Heart left ventricle (tissue), 13 donors: ENCODE results near the gene ABHD1.

Experiments used
- POLR2A ChIP-seq, 2 donors: fragments of 450-650 bp; IDR thresholded peaks; one replicate each; pipeline ENCODE4 v1.6.1; 2017; ENCODE audit warnings: antibody characterized with exemption in 2 of 2, mild to moderate bottlenecking in 2 of 2, moderate library complexity in 2 of 2
- TF ChIP-seq, protein P1 (sequence below), 12 donors: fragments of 200-600 bp; sonication (generic) in 4 of 12; IDR thresholded peaks; one replicate each; pipeline versions ENCODE4 v1.5.0 to v1.8.0; 2018 to 2022; ENCODE audit warnings: antibody characterized with exemption in 12 of 12, mild to moderate bottlenecking in 5 of 12
- donor health status: ischemic (EF 13 %, LVEDD 7.1; RV severe dilation, severe dysfunction).
- donor health status: DM: no; HTN: yes; CAD: no.
- donor health status: DM: no; HTN: no; CAD: no.
- donor health status: ischemic (EF 25% LVEDD 6.9; RV normal size, moderate dysfunction).
- donor health status: ischemic (EF 25% LVEDD 5.7; RV mildly dilated, moderate dysfunction).
- donor health status: ischemic (EF 35%, LVEDD 5.7; RV mildly dilated, moderate dysfunction).
- donor health status: nonischemic (EF 11% LVEDD 7.7; RV severe dilation, severe dysfunction).
- donor health status: DM: yes; HTN: yes; CAD: no.
- donor health status: PGD.
- donor health status: ischemic (EF 29% LVEDD 5.4; RV normal size, mild dysfunction).
- donor health status: nonischemic (EF 23%, LVEDD 6.1; RV moderate dilation, normal function).

- TF ChIP-seq, protein P1, sequence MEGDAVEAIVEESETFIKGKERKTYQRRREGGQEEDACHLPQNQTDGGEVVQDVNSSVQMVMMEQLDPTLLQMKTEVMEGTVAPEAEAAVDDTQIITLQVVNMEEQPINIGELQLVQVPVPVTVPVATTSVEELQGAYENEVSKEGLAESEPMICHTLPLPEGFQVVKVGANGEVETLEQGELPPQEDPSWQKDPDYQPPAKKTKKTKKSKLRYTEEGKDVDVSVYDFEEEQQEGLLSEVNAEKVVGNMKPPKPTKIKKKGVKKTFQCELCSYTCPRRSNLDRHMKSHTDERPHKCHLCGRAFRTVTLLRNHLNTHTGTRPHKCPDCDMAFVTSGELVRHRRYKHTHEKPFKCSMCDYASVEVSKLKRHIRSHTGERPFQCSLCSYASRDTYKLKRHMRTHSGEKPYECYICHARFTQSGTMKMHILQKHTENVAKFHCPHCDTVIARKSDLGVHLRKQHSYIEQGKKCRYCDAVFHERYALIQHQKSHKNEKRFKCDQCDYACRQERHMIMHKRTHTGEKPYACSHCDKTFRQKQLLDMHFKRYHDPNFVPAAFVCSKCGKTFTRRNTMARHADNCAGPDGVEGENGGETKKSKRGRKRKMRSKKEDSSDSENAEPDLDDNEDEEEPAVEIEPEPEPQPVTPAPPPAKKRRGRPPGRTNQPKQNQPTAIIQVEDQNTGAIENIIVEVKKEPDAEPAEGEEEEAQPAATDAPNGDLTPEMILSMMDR (IDR thresholded peaks at IDR 0.05): no peak
- no peak for TF ChIP-seq POLR2A (IDR thresholded peaks at IDR 0.05)
Measured at GRCh38 chr2:27076323-27076722, 47.3 kb upstream of the ABHD1 start.
